Tibial nerve (tissue), 4 donors: ENCODE data around the gene NDUFV3. TPM values are rescaled to one million over a fixed set of nuclear protein-coding genes. Genes with fewer than 3 reads are reported as not detected.

Source experiments
- DNase-seq, 2 donors: peaks; one replicate each; pipeline ENCODE4 v3.0.0-alpha.2; 2019; ENCODE audit warnings: low spot score in 2 of 2
- H3K27ac ChIP-seq, 4 donors: fragments of 200-600 bp; sonication (generic) in 3 of 4; one replicate each; pipeline ENCODE4 v1.5.1; 2017 to 2019; ENCODE audit warnings: mild to moderate bottlenecking in 1 of 4
- H3K27me3 ChIP-seq, 2 donors: fragments of 200-600 bp; sonication (generic) in 1 of 2; one replicate each; pipeline versions ENCODE4 v1.5.1 to v1.6.0; 2017 to 2019
- H3K36me3 ChIP-seq, 3 donors: fragments of 200-600 bp; sonication (generic); one replicate each; pipeline ENCODE4 v1.5.1; 2018 to 2019
- H3K4me1 ChIP-seq, 4 donors: fragments of 200-600 bp; sonication (generic) in 3 of 4; one replicate each; pipeline ENCODE4 v1.5.1; 2017 to 2019
- H3K4me3 ChIP-seq, 4 donors: fragments of 200-600 bp; sonication (generic) in 3 of 4; one replicate each; pipeline ENCODE4 v1.5.1; 2017 to 2019; ENCODE audit warnings: mild to moderate bottlenecking in 1 of 4, moderate library complexity in 1 of 4
- H3K9me3 ChIP-seq, 4 donors: fragments of 200-600 bp; sonication (generic) in 3 of 4; one replicate each; pipeline ENCODE4 v1.5.1; 2017 to 2019
- EP300 ChIP-seq, 2 donors: sonication (generic); formaldehyde crosslinking; IDR thresholded peaks; one replicate each; pipeline ENCODE4 v1.6.1; 2017; ENCODE audit warnings: antibody characterized with exemption in 2 of 2, mild to moderate bottlenecking in 1 of 2
- POLR2A ChIP-seq, 2 donors: fragments of 450-650 bp; IDR thresholded peaks; one replicate each; pipeline ENCODE4 v1.6.1; 2017; ENCODE audit warnings: antibody characterized with exemption in 2 of 2, mild to moderate bottlenecking in 2 of 2, moderate library complexity in 2 of 2
- WGBS, 2 donors: methylation state at CpG; one replicate each; pipeline ENCODE4 v1.1.5; 2018; 5-methylcytosine and 5-hydroxymethylcytosine counted together
- small RNA-seq: library from RNA; depleted of rRNA; stranded (forward); fragments of <200 nt; gene quantifications from one replicate; pipeline ENCODE3, GENCODE V24; 2016
- total RNA-seq, 4 donors: library from RNA; depleted of rRNA; stranded (reverse); fragments of >200 nt; gene quantifications; one replicate each; pipeline ENCODE4 v1.1.0, GENCODE V29; 2016
- TF ChIP-seq, protein P1 (sequence below), 5 experiments: fragments of 200-600 bp in 3 of 5; fragments of 450-650 bp in 2 of 5; sonication (generic) in 3 of 5; IDR thresholded peaks; one replicate each; pipeline ENCODE4 v1.5.1; 2016 to 2019; ENCODE audit warnings: antibody characterized with exemption in 5 of 5, mild to moderate bottlenecking in 3 of 5, moderate library complexity in 2 of 5

Gene NDUFV3
- total RNA-seq, 4 donors from 2014 or later, result 52.1 to 75.2 (median 61.4) TPM

- WGBS, 2 donors, result 61 to 69% methylated on average over 3 of the region's 3 CpGs
- Histone ChIP-seq H3K36me3 (no peaks in the 10 kb centered on the region), H3K9me3 (no peaks in the 10 kb centered on the region), H3K4me3 (no peak overlapping the region), H3K4me1 (no peaks in the 10 kb centered on the region), H3K27me3 (no peaks in the 10 kb centered on the region), H3K27ac (no peak overlapping the region)
- TF ChIP-seq POLR2A (IDR thresholded peaks at IDR 0.05), result no peak
- TF ChIP-seq EP300 (IDR thresholded peaks at IDR 0.05), result no peak
- TF ChIP-seq, protein P1, sequence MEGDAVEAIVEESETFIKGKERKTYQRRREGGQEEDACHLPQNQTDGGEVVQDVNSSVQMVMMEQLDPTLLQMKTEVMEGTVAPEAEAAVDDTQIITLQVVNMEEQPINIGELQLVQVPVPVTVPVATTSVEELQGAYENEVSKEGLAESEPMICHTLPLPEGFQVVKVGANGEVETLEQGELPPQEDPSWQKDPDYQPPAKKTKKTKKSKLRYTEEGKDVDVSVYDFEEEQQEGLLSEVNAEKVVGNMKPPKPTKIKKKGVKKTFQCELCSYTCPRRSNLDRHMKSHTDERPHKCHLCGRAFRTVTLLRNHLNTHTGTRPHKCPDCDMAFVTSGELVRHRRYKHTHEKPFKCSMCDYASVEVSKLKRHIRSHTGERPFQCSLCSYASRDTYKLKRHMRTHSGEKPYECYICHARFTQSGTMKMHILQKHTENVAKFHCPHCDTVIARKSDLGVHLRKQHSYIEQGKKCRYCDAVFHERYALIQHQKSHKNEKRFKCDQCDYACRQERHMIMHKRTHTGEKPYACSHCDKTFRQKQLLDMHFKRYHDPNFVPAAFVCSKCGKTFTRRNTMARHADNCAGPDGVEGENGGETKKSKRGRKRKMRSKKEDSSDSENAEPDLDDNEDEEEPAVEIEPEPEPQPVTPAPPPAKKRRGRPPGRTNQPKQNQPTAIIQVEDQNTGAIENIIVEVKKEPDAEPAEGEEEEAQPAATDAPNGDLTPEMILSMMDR (IDR thresholded peaks at IDR 0.05), result no peak
- DNase-seq, result no peak
Observed at GRCh38 chr21:42959728-42960127, 66.6 kb downstream of the NDUFV3 start.

GRCh38 chr21:42962380-42963007, 69.4 kb downstream of the NDUFV3 start:
- H3K9me3 ChIP-seq, result no peaks in the 10 kb centered on the region
- TF ChIP-seq, protein P1 (IDR thresholded peaks at IDR 0.05), result no peak
- TF ChIP-seq EP300 (IDR thresholded peaks at IDR 0.05) (no peak), POLR2A (IDR thresholded peaks at IDR 0.05) (no peak)
- H3K36me3 ChIP-seq, result no peaks in the 10 kb centered on the region
- no peak overlapping the region for H3K27ac ChIP-seq
- DNase-seq, result no peak
- H3K4me3 ChIP-seq, result no peak overlapping the region
- no peaks in the 10 kb centered on the region for H3K4me1 ChIP-seq
- no peaks in the 10 kb centered on the region for H3K27me3 ChIP-seq
- WGBS, 2 donors, result 53 to 57% methylated on average over 6 of the region's 6 CpGs

Small RNA genes lying within 50 kb of the gene (small RNA-seq; reads per million reads assigned to genes)
- not detected for gene MIR5692B

Other genes with a start within 250 kb of the NDUFV3 start
- gene PDE9A, start 239.7 kb upstream of the NDUFV3 start, total RNA-seq, result 10 to 100 TPM; 26.7 to 30.6 (median 28.7) TPM
- 10 to 100 TPM; 13.0 to 30.6 (median 17.4) TPM for gene WDR4, start 13.8 kb upstream of the NDUFV3 start, total RNA-seq
- gene ERVH48-1, start 32.3 kb downstream of the NDUFV3 start, total RNA-seq, result not detected
- gene PKNOX1, start 81.3 kb downstream of the NDUFV3 start, total RNA-seq, result 10 to 100 TPM in 2 of 4 donors, 1 to 10 TPM in 2; 9.0 to 23.7 (median 12.3) TPM
- 100 to 1,000 TPM in 3 of 4 donors, 10 to 100 TPM in 1; 88.1 to 271 (median 185) TPM for gene CBS, start 182.5 kb downstream of the NDUFV3 start, total RNA-seq
- gene U2AF1, start 214.3 kb downstream of the NDUFV3 start, total RNA-seq, result 10 to 100 TPM; 18.6 to 51.1 (median 37.9) TPM